Endothelial cell (in vitro differentiated cells): ENCODE data around the gene PTPRN2. TPM values are rescaled to one million over a fixed set of nuclear protein-coding genes. Genes with fewer than 3 reads are reported as not detected.
A peak's percentile ranks its signal among the peaks of the same experiment; 100 is the strongest.

Source experiments
- DNase-seq: peaks from one replicate; pipeline ENCODE4 v3.0.0; 2021; ENCODE audit warnings: low spot score
- H3K27ac Mint-ChIP-seq: one replicate; pipeline ENCODE4 v1.8.0; 2021; ENCODE audit warnings: mixed read lengths, inconsistent platforms; ENCODE audit not compliant: unreplicated experiment
- H3K27me3 Mint-ChIP-seq: one replicate; pipeline ENCODE4 v1.8.0; 2021; ENCODE audit warnings: mild to moderate bottlenecking, moderate library complexity, mixed read lengths, inconsistent platforms; ENCODE audit not compliant: unreplicated experiment
- H3K36me3 Mint-ChIP-seq: one replicate; pipeline ENCODE4 v1.8.0; 2021; ENCODE audit warnings: mild to moderate bottlenecking, low read depth, mixed read lengths, inconsistent platforms; ENCODE audit not compliant: unreplicated experiment
- H3K4me1 Mint-ChIP-seq: one replicate; pipeline ENCODE4 v1.8.0; 2021; ENCODE audit warnings: mild to moderate bottlenecking, mixed read lengths, inconsistent platforms; ENCODE audit not compliant: unreplicated experiment
- H3K4me3 Mint-ChIP-seq: one replicate; pipeline ENCODE4 v1.8.0; 2021; ENCODE audit warnings: mild to moderate bottlenecking, mixed read lengths, inconsistent platforms; ENCODE audit not compliant: unreplicated experiment
- H3K9me3 Mint-ChIP-seq: one replicate; pipeline ENCODE4 v1.8.0; 2021; ENCODE audit warnings: mixed read lengths, inconsistent platforms; ENCODE audit not compliant: unreplicated experiment
- total RNA-seq: library from RNA; stranded (reverse); fragmentation: NEBNext Ultra II Directional; extraction: Animal tissue kit (Norgen Biotek cat#: 25700); gene quantifications from one replicate; pipeline ENCODE4 v1.2.1, GENCODE V29; 2021; ENCODE audit not compliant: unreplicated experiment
- TF ChIP-seq, protein P1 (sequence below): fragments of 200-600 bp; sonication (generic); IDR thresholded peaks from one replicate; pipeline ENCODE4 v1.5.0; 2021; ENCODE audit warnings: antibody characterized with exemption; ENCODE audit not compliant: unreplicated experiment

The PTPRN2 gene
- total RNA-seq, 1 donor from 2014 or later = 0.18 TPM

DNA sequence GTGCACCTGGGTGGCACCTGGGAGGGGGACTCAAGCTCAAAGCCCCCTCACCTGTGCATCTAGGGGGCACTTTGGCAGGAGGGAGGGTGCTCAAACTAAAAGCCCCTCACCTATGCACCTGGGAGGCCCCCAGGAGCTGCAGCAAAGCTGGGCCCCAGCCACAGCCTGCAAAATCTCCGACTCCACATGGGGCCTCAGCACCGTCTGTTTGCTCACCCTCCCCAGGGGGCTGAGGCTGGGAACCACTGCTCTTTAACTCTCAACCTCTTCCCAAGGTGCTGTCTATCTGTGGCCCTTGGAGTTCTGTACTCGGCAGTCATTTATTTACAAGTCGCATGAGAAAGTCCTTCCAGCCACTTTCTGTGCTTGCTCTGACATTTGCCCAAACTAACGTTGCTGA, 792.4 kb downstream of the PTPRN2 start:
- TF ChIP-seq, protein P1, sequence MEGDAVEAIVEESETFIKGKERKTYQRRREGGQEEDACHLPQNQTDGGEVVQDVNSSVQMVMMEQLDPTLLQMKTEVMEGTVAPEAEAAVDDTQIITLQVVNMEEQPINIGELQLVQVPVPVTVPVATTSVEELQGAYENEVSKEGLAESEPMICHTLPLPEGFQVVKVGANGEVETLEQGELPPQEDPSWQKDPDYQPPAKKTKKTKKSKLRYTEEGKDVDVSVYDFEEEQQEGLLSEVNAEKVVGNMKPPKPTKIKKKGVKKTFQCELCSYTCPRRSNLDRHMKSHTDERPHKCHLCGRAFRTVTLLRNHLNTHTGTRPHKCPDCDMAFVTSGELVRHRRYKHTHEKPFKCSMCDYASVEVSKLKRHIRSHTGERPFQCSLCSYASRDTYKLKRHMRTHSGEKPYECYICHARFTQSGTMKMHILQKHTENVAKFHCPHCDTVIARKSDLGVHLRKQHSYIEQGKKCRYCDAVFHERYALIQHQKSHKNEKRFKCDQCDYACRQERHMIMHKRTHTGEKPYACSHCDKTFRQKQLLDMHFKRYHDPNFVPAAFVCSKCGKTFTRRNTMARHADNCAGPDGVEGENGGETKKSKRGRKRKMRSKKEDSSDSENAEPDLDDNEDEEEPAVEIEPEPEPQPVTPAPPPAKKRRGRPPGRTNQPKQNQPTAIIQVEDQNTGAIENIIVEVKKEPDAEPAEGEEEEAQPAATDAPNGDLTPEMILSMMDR = no peak
- no peak overlapping the region for H3K4me3 Mint-ChIP-seq
- H3K27ac Mint-ChIP-seq = no peak overlapping the region
- peaks cover 31% of the 10 kb centered on the region for H3K36me3 Mint-ChIP-seq
- peaks cover 22% of the 10 kb centered on the region for H3K27me3 Mint-ChIP-seq
- peaks cover 47% of the 10 kb centered on the region for H3K9me3 Mint-ChIP-seq
- no peak for DNase-seq
- no peaks in the 10 kb centered on the region for H3K4me1 Mint-ChIP-seq

- TF ChIP-seq, protein P1 = no peak
- Mint-ChIP-seq H3K36me3 (peaks cover 35% of the 10 kb centered on the region), H3K9me3 (peaks cover 47% of the 10 kb centered on the region), H3K27ac (no peak overlapping the region), H3K4me1 (no peaks in the 10 kb centered on the region), H3K27me3 (peaks cover 20% of the 10 kb centered on the region), H3K4me3 (no peak overlapping the region)
- no peak for DNase-seq
Observed at GRCh38 chr7:157794746-157795065, 792.9 kb downstream of the PTPRN2 start.

GRCh38 chr7:157793973-157794745, 793.5 kb downstream of the PTPRN2 start:
- peaks cover 23% of the 10 kb centered on the region for H3K27me3 Mint-ChIP-seq
- TF ChIP-seq, protein P1 = no peak
- H3K9me3 Mint-ChIP-seq = peaks cover 48% of the 10 kb centered on the region
- peaks cover 37% of the 10 kb centered on the region for H3K36me3 Mint-ChIP-seq
- H3K27ac Mint-ChIP-seq = no peak overlapping the region
- H3K4me3 Mint-ChIP-seq = peak overlapping the region; percentile 26
- DNase-seq = no peak
- H3K4me1 Mint-ChIP-seq = no peaks in the 10 kb centered on the region

GRCh38 chr7:157793087-157793353, 794.6 kb downstream of the PTPRN2 start:
- Mint-ChIP-seq H3K9me3 (peaks cover 46% of the 10 kb centered on the region), H3K4me1 (no peaks in the 10 kb centered on the region), H3K27me3 (peaks cover 23% of the 10 kb centered on the region), H3K4me3 (no peak overlapping the region), H3K36me3 (peaks cover 32% of the 10 kb centered on the region), H3K27ac (peak overlapping the region; percentile 42)
- TF ChIP-seq, protein P1 = no peak
- no peak for DNase-seq

DNA sequence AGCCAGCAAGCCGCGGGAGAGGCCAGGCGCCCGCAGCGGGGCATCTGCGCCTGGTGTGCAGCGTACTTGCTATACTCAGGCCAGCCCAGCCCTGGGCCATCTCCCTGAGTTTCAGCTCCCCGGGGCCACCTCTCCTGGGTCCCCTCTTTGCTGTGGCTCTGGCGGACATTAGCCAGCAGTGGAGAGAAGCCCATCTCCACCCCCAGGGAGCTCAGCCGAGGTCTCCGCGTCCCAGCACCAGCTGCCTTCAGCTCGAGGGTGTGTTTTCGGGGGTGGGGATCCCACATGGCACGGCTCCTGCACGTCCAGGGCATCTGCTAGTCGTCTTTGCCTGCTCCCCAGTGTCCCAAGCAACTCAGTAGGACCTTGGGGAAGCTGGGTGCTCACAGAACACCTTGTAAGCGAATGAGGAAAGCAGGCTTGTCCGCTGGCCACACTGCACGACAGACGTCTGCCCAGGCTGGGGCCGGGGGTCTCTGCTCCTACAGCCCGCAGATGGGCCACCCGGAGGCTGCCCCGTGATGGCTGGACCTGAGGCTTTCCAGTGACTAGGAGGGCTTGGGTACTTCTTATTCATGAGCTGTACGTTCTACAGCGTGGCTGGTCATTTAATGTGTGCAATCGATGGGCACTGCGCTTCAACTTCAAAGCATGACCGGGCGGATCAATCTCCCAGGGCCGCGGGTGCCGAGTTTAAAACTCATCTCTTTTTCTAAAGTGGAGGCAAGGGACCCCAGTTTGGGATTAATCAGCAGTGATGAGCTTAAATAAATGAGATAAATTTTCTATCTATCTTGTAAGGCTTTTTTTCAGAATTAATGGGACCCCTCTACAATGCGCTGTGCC, 795.2 kb downstream of the PTPRN2 start:
- TF ChIP-seq, protein P1 = no peak
- no peak overlapping the region for H3K27ac Mint-ChIP-seq
- peaks cover 23% of the 10 kb centered on the region for H3K27me3 Mint-ChIP-seq
- H3K4me3 Mint-ChIP-seq = peak overlapping the region; percentile 47
- H3K9me3 Mint-ChIP-seq = peaks cover 46% of the 10 kb centered on the region
- H3K4me1 Mint-ChIP-seq = no peaks in the 10 kb centered on the region
- H3K36me3 Mint-ChIP-seq = peaks cover 32% of the 10 kb centered on the region
- DNase-seq = no peak
